DND-41 (cell line): ENCODE measurements around the gene ACSL3.

Experiments
- CTCF ChIP-seq: IDR thresholded peaks from 2 replicates; pipeline ENCODE4 v1.5.1; 2012; ENCODE audit warnings: borderline replicate concordance, low read length, moderate library complexity, mild to moderate bottlenecking; ENCODE audit not compliant: poor library complexity, severe bottlenecking; ENCODE audit errors: extremely low read depth
- EZH2 ChIP-seq: IDR thresholded peaks from 3 replicates; pipeline ENCODE4 v1.6.1; 2012; ENCODE audit warnings: borderline replicate concordance, low read depth, mild to moderate bottlenecking, moderate library complexity, low read length, inconsistent platforms; ENCODE audit not compliant: severe bottlenecking

DNA sequence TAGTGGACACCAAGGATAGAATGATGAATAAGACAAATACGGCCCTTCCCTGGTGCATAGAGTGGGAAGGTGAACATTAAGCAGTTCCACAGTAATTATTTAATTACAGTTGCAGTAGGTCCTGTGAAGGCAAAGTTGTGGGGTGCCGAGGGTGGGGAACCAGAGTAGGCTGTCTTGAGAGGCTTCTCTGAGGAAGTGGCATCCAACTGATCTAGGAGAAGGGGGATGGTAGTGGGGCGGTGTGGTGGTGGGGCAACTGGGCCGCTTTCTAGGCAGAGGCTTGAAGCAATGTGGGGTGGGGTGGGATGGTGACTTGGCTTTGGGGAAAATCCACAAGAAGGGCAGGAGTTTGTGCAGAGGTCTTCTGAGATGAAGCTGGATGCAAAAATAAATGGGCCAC is 11.7 kb downstream of the ACSL3 start:
- TF ChIP-seq CTCF: no peak
- TF ChIP-seq EZH2: no peak
